ENCODE results near the gene ZNF230. TPM values are rescaled to one million over a fixed set of nuclear protein-coding genes. Genes with fewer than 3 reads are reported as not detected.

ZNF230 gene
- total and polyA plus RNA-seq, 2 of the 8 experiments (the other 6 are each of a cell fraction or from before 2014, with no cell fraction given), result 1.5 to 3.6 TPM

- H3K14ac ChIP-seq (ENCODE audit: insufficient read length), result no peak overlapping the region
- no peak overlapping the region for H2BK5ac ChIP-seq (ENCODE audit: low read depth, low read length)
- H3K9ac ChIP-seq (replicated peaks in 1 of 4; ENCODE audit: extremely low read depth in 1 of 4, low read depth in 3 of 4, low read length in 3 of 4), result no peak overlapping the region
- peaks cover 3 to 17% of the 10 kb centered on the region in 2 experiments; a peak in 3 of 4 replicates for H3K9me3 ChIP-seq (ENCODE audit: insufficient read depth in 2 of 2, low read depth in 1 of 2, low read length in 1 of 2)
- ChIA-PET CTCF (ENCODE audit: partially characterized antibody) (no interaction called here), POLR2A (ENCODE audit: partially characterized antibody) (interaction anchor here (0.9 kb wide), 1 partner anchor 11 kb away, joined by 3 read pairs; no protein-coding TSS in a partner anchor)
- no peak overlapping the region for H3K56ac ChIP-seq (replicated peaks; ENCODE audit: insufficient read length, low read depth, low read length)
- H3K23ac ChIP-seq (ENCODE audit: insufficient read length), result no peak overlapping the region
- H2AK5ac ChIP-seq (ENCODE audit: low read depth, low read length), result no peak overlapping the region
- no peak overlapping the region for H3K4me3 ChIP-seq (ENCODE audit: extremely low read depth in 1 of 4, insufficient read depth in 2 of 4, low read depth in 3 of 4, low read length in 4 of 4)
- no peak overlapping the region for H3K4me2 ChIP-seq (ENCODE audit: insufficient read depth in 1 of 2, low read depth in 2 of 2, low read length in 2 of 2)
- no peak overlapping the region for H2BK12ac ChIP-seq (ENCODE audit: low read depth, low read length)
- H2AFZ ChIP-seq (ENCODE audit: low read length), result no peak overlapping the region
- H4K5ac ChIP-seq (ENCODE audit: insufficient read length, low read depth, low read length), result no peak overlapping the region
- H3K4me1 ChIP-seq (replicated peaks in 1 of 4; ENCODE audit: control insufficient read depth in 3 of 4, insufficient read depth in 4 of 4, low read length in 3 of 4), result no peaks in the 10 kb centered on the region
- no peak for FAIRE-seq
- H3K18ac ChIP-seq (ENCODE audit: extremely low read depth, low read length), result no peak overlapping the region
- peaks cover 4% of the 10 kb centered on the region; the same call in 1 of the 2 replicates for H3K23me2 ChIP-seq (ENCODE audit: low read depth, low read length)
- H4K20me1 ChIP-seq (replicated peaks in 1 of 2; ENCODE audit: control insufficient read depth in 1 of 2, insufficient read depth in 2 of 2, low read length in 2 of 2), result no peaks in the 10 kb centered on the region
- H3K79me1 ChIP-seq (ENCODE audit: low read depth, low read length), result peaks cover 4% of the 10 kb centered on the region
- no peak overlapping the region for H3K27ac ChIP-seq (ENCODE audit: low read depth, low read length)
- TF ChIP-seq POU5F1 (IDR thresholded peaks at IDR 0.05; ENCODE audit: low read depth, low read length) (no peak), CEBPB (IDR thresholded peaks at IDR 0.05; ENCODE audit: low read depth, low read length) (no peak), SIRT6 (IDR thresholded peaks at IDR 0.05; ENCODE audit: low read length) (no peak), KDM1A (IDR thresholded peaks at IDR 0.05; ENCODE audit: borderline replicate concordance, low read length) (no peak), EGR1 (IDR thresholded peaks at IDR 0.05; ENCODE audit: borderline replicate concordance, low read depth, low read length) (no peak), HDAC6 (IDR thresholded peaks at IDR 0.05; ENCODE audit: low read depth, low read length) (no peak), MAFK (IDR thresholded peaks at IDR 0.05; ENCODE audit: low read depth, low read length) (no peak), CTBP2 (IDR thresholded peaks at IDR 0.05; ENCODE audit: borderline replicate concordance, insufficient read depth, insufficient read length, low read length) (no peak)
- H3K27me3 ChIP-seq (replicated peaks in 1 of 4; ENCODE audit: control insufficient read depth in 3 of 4, extremely low read depth in 1 of 4, insufficient read depth in 3 of 4, low read length in 3 of 4), result peaks cover 0 to 2% (median 0%) of the 10 kb centered on the region in 4 experiments; a peak in 1 of 7 replicates
- H2BK15ac ChIP-seq (ENCODE audit: low read length), result no peak overlapping the region
- no peak overlapping the region for H4K8ac ChIP-seq (ENCODE audit: extremely low read depth, insufficient read depth, low read length)
- H2BK120ac ChIP-seq (replicated peaks; ENCODE audit: low read depth, low read length), result no peak overlapping the region
- no peak overlapping the region for H2BK20ac ChIP-seq (ENCODE audit: low read length)
- no peak for DNase-seq (ENCODE audit: low read depth in 1 of 2, low spot score in 2 of 2)
- H3K4ac ChIP-seq (replicated peaks; ENCODE audit: insufficient read length, low read depth, low read length), result no peak overlapping the region
- H4K91ac ChIP-seq (replicated peaks; ENCODE audit: insufficient read length, low read length), result no peak overlapping the region
- H3K79me2 ChIP-seq (ENCODE audit: control insufficient read depth in 1 of 2, insufficient read depth in 2 of 2, low read length in 2 of 2), result peaks cover 0 to 4% of the 10 kb centered on the region in 2 experiments; a peak in 1 of 4 replicates
- H3K36me3 ChIP-seq (ENCODE audit: control insufficient read depth in 2 of 4, insufficient read depth in 4 of 4, low read length in 3 of 4), result no peaks in the 10 kb centered on the region
These were observed 18.5 kb downstream of the ZNF230 start for GRCh38 chr19:44021221-44021620.

Measured in H1 (cell line).